ENCODE results near the gene CCS.

DNA sequence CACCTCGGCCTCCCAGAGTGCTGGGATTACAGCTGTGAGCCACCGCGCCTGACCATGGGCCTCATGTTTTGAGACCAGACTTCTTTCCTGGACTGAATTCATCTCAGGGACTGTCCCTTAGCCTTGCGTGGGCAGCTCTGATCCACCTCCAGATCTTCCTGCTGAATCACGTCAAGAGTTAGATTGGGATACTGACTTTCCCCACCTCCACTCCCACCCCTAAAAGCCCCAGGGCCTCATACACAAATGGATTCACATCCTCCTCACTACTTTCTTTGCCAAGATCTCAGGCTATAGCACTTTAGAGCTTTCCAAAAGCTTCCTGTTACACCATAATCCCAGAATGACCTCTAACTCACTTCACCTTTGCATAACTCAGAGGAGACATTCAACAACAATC is 12.2 kb upstream of the CCS start:
- TF ChIP-seq CTCF (IDR thresholded peaks at IDR 0.05): no peak
- no peak for TF ChIP-seq POLR2A (IDR thresholded peaks at IDR 0.05)

Measured in esophagus squamous epithelium (tissue), 4 donors.